HepG2 (cell line): ENCODE measurements around the gene IL22RA1. TPM values are rescaled to one million over a fixed set of nuclear protein-coding genes. Genes with fewer than 3 reads are reported as not detected.

ENCODE experiments used
- ATAC-seq: fragments of 200-7000 bp; cut with Tn5 transposase; 3 replicates; pipeline ENCODE4 v1.9.1; 2020; ENCODE audit warnings: mild to moderate bottlenecking, moderate library complexity
- BruUV-seq: library from RNA; stranded (reverse); fragments of 400-500 nt; replicated peaks from 2 replicates; lab custom pipeline; 2021; lab: Mats Ljungman, UMichigan
- CTCF ChIA-PET: fragments of 300-600 bp; formaldehyde crosslinking; extraction: SDS; loops from one replicate; lab custom pipeline; 2021; ENCODE audit warnings: low total read pairs, inconsistent platforms, low intra/inter-chr PET ratio; lab: Yijun Ruan, JAX
- POLR2A ChIA-PET: fragments of 350-600 bp; sonication (Branson Sonifier 250); formaldehyde crosslinking; loops from one replicate; lab custom pipeline; 2020; ENCODE audit warnings: antibody characterized with exemption, inconsistent platforms; lab: Yijun Ruan, JAX
- DNase-seq: peaks from one replicate; pipeline ENCODE4 v3.0.0-alpha.2; 2015; ENCODE audit warnings: low spot score
- FAIRE-seq: peaks from 3 replicates; lab custom pipeline; 2011; peaks lifted over from hg19 to GRCh38; lab: Jason Lieb, UNC
- H2AFZ ChIP-seq: one replicate; pipeline ENCODE4 v1.6.1; 2011; ENCODE audit warnings: low read length, inconsistent platforms
- H3K27ac ChIP-seq: fragments of 300-600 bp; 3 replicates; pipeline ENCODE4 v1.8.0; 2011; ENCODE audit warnings: mixed run types, mild to moderate bottlenecking, mixed read lengths, low read length, inconsistent platforms; ENCODE audit not compliant: insufficient read depth; ENCODE audit errors: extremely low read length
- H3K27me3 ChIP-seq, 2 experiments: fragments of 200-600 bp in 1 of 2; 2 replicates in 1 of 2; 3 replicates in 1 of 2; pipeline versions ENCODE4 v1.6.0 to v1.8.0; 2011; ENCODE audit warnings: low read length in 2 of 2, mild to moderate bottlenecking in 2 of 2, moderate library complexity in 2 of 2, inconsistent platforms in 1 of 2; ENCODE audit not compliant: insufficient read depth in 2 of 2, control insufficient read depth in 1 of 2
- H3K36me3 ChIP-seq, 2 experiments: fragments of 200-600 bp in 1 of 2; replicated peaks in 1 of 2; 2 replicates in 1 of 2; 3 replicates in 1 of 2; pipeline versions ENCODE4 v1.5.1 to v1.8.0; 2011; ENCODE audit warnings: low read length in 2 of 2, inconsistent platforms in 1 of 2; ENCODE audit not compliant: insufficient read depth in 2 of 2, control insufficient read depth in 1 of 2
- H3K4me1 ChIP-seq: 2 replicates; pipeline ENCODE4 v1.5.1; 2012; ENCODE audit warnings: low read length, inconsistent platforms; ENCODE audit not compliant: insufficient read depth
- H3K4me2 ChIP-seq: 2 replicates; pipeline ENCODE4 v1.6.0; 2011; ENCODE audit warnings: low read depth, low read length, inconsistent platforms
- H3K4me3 ChIP-seq, 3 experiments: fragments of 200-600 bp in 1 of 3; sonication (generic), shearing (Covaris generic) in 1 of 3; replicated peaks in 1 of 3; 2 replicates each; pipeline ENCODE4 v1.5.1; 2011 to 2016; ENCODE audit warnings: low read length in 3 of 3, inconsistent platforms in 2 of 3, low read depth in 2 of 3, mild to moderate bottlenecking in 2 of 3, control low read depth in 1 of 3, mixed read lengths in 1 of 3; ENCODE audit not compliant: insufficient read depth in 1 of 3
- H3K79me2 ChIP-seq: one replicate; pipeline ENCODE4 v1.6.1; 2011; ENCODE audit warnings: low read length, inconsistent platforms; ENCODE audit not compliant: insufficient read depth
- H3K9ac ChIP-seq: 2 replicates; pipeline ENCODE4 v1.6.0; 2011; ENCODE audit warnings: mild to moderate bottlenecking, low read depth, low read length, inconsistent platforms; ENCODE audit not compliant: insufficient read depth
- H3K9me3 ChIP-seq: 2 replicates; pipeline ENCODE4 v1.5.1; 2012; ENCODE audit warnings: mild to moderate bottlenecking, low read length
- H4K20me1 ChIP-seq: 2 replicates; pipeline ENCODE4 v1.6.0; 2011; ENCODE audit warnings: inconsistent platforms, mild to moderate bottlenecking, low read length, moderate library complexity; ENCODE audit not compliant: insufficient read depth
- CBX5 ChIP-seq: sonication (generic); formaldehyde crosslinking; IDR thresholded peaks from 2 replicates; pipeline ENCODE4 v1.4.0; 2020; ENCODE audit warnings: missing genetic modification reagents, borderline replicate concordance
- HNF4G ChIP-seq, 2 experiments: sonication (generic) in 1 of 2; formaldehyde crosslinking in 1 of 2; IDR thresholded peaks; 2 replicates each; pipeline versions ENCODE4 v1.4.0 to v1.6.1; 2011 to 2020; ENCODE audit warnings: borderline replicate concordance in 2 of 2, low read depth in 2 of 2, mild to moderate bottlenecking in 2 of 2, low read length in 1 of 2, missing genetic modification reagents in 1 of 2, moderate library complexity in 1 of 2
- KLF9 ChIP-seq: IDR thresholded peaks from 2 replicates; pipeline ENCODE4 v1.6.1; 2016; ENCODE audit warnings: low read depth
- MAFK ChIP-seq, 2 experiments: IDR thresholded peaks in 1 of 2; conservative IDR thresholded peaks in 1 of 2; 2 replicates each; pipeline ENCODE4 v1.6.1; 2011; ENCODE audit warnings: improper control_type of control experiment in 2 of 2, low read length in 2 of 2
- NFE2L1 ChIP-seq: sonication (generic); formaldehyde crosslinking; IDR thresholded peaks from 2 replicates; pipeline ENCODE4 v1.4.0; 2020; ENCODE audit warnings: missing genetic modification reagents, mild to moderate bottlenecking, borderline replicate concordance
- POGZ ChIP-seq: sonication (generic); formaldehyde crosslinking; IDR thresholded peaks from 2 replicates; pipeline ENCODE4 v1.4.0; 2020; ENCODE audit warnings: mild to moderate bottlenecking, missing genetic modification reagents
- TCF7 ChIP-seq: sonication (generic); IDR thresholded peaks from 2 replicates; pipeline ENCODE4 v1.6.1; 2016; ENCODE audit warnings: antibody characterized with exemption, low read depth
- ZBTB21 ChIP-seq: sonication (generic); formaldehyde crosslinking; IDR thresholded peaks from 2 replicates; pipeline ENCODE4 v1.4.0; 2020; ENCODE audit warnings: missing genetic modification reagents
- ZC3H13 ChIP-seq: sonication (generic); formaldehyde crosslinking; IDR thresholded peaks from 2 replicates; pipeline ENCODE4 v1.8.1; 2023; ENCODE audit warnings: mild to moderate bottlenecking, missing genetic modification reagents, moderate library complexity
- ZNF451 ChIP-seq: sonication (generic); formaldehyde crosslinking; IDR thresholded peaks from 2 replicates; pipeline ENCODE4 v1.5.0; 2020; ENCODE audit warnings: mild to moderate bottlenecking, missing genetic modification reagents
- ZNF709 ChIP-seq: sonication (generic); formaldehyde crosslinking; IDR thresholded peaks from 2 replicates; pipeline ENCODE4 v1.5.0; 2020; ENCODE audit warnings: mild to moderate bottlenecking, missing genetic modification reagents
- ZNF747 ChIP-seq: sonication (generic); formaldehyde crosslinking; IDR thresholded peaks from 2 replicates; pipeline ENCODE4 v1.8.1; 2023; ENCODE audit warnings: missing genetic modification reagents, mild to moderate bottlenecking, borderline replicate concordance
- ZNF766 ChIP-seq: sonication (generic); formaldehyde crosslinking; IDR thresholded peaks from 2 replicates; pipeline ENCODE4 v1.5.0; 2020; ENCODE audit warnings: missing genetic modification reagents, borderline replicate concordance
- WGBS: methylation state at CpG from one replicate; pipeline ENCODE4 v1.1.6; 2017; ENCODE audit warnings: low lambda C conversion rate; 5-methylcytosine and 5-hydroxymethylcytosine counted together
- in situ Hi-C: cut with HindIII; loops from 2 replicates; pipeline ENCODE4 v1.10.0; 2017; ENCODE audit warnings: low pct_unique_long_range_greater_than_20kb; ENCODE audit not compliant: extremely low pct_ligation_motif_present
- intact Hi-C: fragments of 100-400 bp; cut with micrococcal nuclease; formaldehyde crosslinking; loops from one replicate; pipeline ENCODE4 v1.10.0; 2022; ENCODE audit not compliant: unreplicated experiment
- polyA plus RNA-seq, 8 experiments: library from polyadenylated mRNA; depleted of rRNA in 3 of 8; stranded (reverse) in 7 of 8; unstranded in 1 of 8; fragments of >200 nt; fragmentation: Illumina TruSeq in 4 of 8; extraction: Trizol in 4 of 8; gene quantifications; 2 replicates each; pipeline versions ENCODE4 v1.2.1 to v1.2.3, GENCODE V29; 2011 to 2016; ENCODE audit warnings: low read depth in 4 of 8, missing spikeins in 1 of 8, mixed read lengths in 1 of 8; ENCODE audit not compliant: insufficient read depth in 1 of 8
- total RNA-seq, 5 experiments: library from RNA; depleted of rRNA; stranded (reverse); fragments of >200 nt; fragmentation: Illumina TruSeq; extraction: Trizol; gene quantifications; 2 replicates each; pipeline ENCODE4 v1.2.3, GENCODE V29; 2016; ENCODE audit warnings: low read depth in 1 of 5
- TF ChIP-seq, protein P1 (sequence below): sonication (generic); formaldehyde crosslinking; IDR thresholded peaks from 2 replicates; pipeline ENCODE4 v1.5.0; 2020; ENCODE audit warnings: mild to moderate bottlenecking, missing genetic modification reagents
- TF ChIP-seq, protein P2 (sequence below): sonication (generic); formaldehyde crosslinking; IDR thresholded peaks from 2 replicates; pipeline ENCODE4 v1.4.0; 2020; ENCODE audit warnings: missing genetic modification reagents, low read depth, mild to moderate bottlenecking, borderline replicate concordance

Gene IL22RA1
- total and polyA plus RNA-seq, 2 of the 13 experiments (the other 11 are each of a cell fraction or from before 2014, with no cell fraction given) = 4.4 to 10.2 TPM

DNA sequence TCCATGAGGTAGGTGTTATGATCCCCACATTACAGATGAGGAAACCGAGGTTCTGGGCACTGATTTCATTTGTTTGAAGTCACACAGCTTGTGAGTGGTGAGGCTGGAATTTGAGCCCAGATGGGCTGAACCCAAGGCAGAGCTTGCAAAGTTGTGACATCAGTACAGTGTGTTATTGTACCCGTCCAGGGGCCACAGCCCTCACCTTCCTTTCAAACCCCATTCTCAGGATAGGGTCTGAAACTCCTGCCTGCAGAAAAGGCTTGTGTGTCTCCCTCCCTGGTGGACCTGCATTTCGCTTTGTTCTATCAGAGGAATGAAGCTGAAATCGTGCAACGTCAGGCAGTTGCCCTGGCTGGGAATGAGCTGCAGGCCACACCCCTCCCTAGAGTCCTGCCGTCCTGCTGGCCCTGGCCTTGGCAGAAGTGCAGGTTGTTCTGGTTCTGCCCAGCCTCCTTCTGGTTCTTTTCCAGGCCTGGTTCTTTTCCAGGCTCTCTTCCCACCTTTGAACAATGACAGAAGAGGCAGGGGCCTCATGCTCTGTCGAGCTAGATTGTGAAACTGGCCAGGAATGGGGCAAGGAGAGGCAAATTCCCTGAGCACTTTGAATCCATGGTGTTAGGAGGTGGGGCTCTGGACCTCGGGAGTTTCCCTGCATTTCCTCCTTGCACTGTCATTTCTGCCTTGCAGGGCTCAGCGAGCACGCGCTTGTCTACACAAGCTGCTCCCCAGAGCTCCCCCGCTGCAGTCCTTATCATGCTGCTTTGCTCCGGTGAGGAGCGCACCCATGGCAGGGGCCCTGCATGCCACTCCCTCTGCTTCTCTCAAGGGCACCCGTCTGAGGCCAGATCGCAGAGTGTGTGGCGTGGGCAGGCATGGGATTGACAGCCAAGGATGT lies 22.8 kb downstream of the IL22RA1 start:
- DNase-seq = peak; percentile 85
- POLR2A ChIA-PET = interaction anchor here (0.7 to 4.3 kb wide), 9 partner anchors 8 to 167 kb away, joined by 3 to 44 read pairs (median 5); partner anchors contain the start of genes IL22RA1, MYOM3 and SRSF10
- no TSS peak for BruUV-seq
- no peak for TF ChIP-seq POGZ
- 0 out of 2 replicates have a peak, but pooled peaks have one; percentile 33 for TF ChIP-seq KLF9 (CRISPR knock-in tag)
- TF ChIP-seq, protein P1, sequence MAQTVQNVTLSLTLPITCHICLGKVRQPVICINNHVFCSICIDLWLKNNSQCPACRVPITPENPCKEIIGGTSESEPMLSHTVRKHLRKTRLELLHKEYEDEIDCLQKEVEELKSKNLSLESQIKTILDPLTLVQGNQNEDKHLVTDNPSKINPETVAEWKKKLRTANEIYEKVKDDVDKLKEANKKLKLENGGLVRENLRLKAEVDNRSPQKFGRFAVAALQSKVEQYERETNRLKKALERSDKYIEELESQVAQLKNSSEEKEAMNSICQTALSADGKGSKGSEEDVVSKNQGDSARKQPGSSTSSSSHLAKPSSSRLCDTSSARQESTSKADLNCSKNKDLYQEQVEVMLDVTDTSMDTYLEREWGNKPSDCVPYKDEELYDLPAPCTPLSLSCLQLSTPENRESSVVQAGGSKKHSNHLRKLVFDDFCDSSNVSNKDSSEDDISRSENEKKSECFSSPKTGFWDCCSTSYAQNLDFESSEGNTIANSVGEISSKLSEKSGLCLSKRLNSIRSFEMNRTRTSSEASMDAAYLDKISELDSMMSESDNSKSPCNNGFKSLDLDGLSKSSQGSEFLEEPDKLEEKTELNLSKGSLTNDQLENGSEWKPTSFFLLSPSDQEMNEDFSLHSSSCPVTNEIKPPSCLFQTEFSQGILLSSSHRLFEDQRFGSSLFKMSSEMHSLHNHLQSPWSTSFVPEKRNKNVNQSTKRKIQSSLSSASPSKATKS = no peak
- TF ChIP-seq ZBTB21 (CRISPR knock-in tag) = peak; percentile 68
- TF ChIP-seq NFE2L1 (CRISPR knock-in tag) = no peak
- TF ChIP-seq ZNF747 = no peak
- TF ChIP-seq TCF7 = peak; percentile 45; the same call in 1 of the 2 replicates
- TF ChIP-seq HNF4G (IDR thresholded peaks at IDR 0.05; ENCODE audit: borderline replicate concordance, low read depth, low read length) = peak; percentile 77
- TF ChIP-seq HNF4G (CRISPR knock-in tag; IDR thresholded peaks at IDR 0.05; ENCODE audit: borderline replicate concordance, low read depth) = no peak
- no peak for TF ChIP-seq ZNF709 (CRISPR knock-in tag)
- TF ChIP-seq, protein P2, sequence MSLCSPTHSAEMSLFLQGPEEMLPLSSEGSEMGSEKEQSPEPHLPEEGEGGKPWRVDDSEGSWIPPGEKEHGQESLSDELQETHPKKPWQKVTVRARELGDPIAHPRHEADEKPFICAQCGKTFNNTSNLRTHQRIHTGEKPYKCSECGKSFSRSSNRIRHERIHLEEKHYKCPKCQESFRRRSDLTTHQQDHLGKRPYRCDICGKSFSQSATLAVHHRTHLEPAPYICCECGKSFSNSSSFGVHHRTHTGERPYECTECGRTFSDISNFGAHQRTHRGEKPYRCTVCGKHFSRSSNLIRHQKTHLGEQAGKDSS (CRISPR knock-in tag) = 0 out of 2 replicates have a peak, but pooled peaks have one; percentile 65
- TF ChIP-seq ZNF766 (CRISPR knock-in tag) = no peak
- TF ChIP-seq ZC3H13 (CRISPR knock-in tag) = 0 out of 2 replicates have a peak, but pooled peaks have one; percentile 25
- TF ChIP-seq ZNF451 (CRISPR knock-in tag) = no peak
- peak; percentile 51; the same call in 1 of the 2 replicates for TF ChIP-seq CBX5 (CRISPR knock-in tag)
- TF ChIP-seq MAFK (conservative IDR thresholded peaks at IDR 0.05 in 1 of 2, IDR thresholded peaks at IDR 0.05 in 1 of 2; ENCODE audit: low read length in 2 of 2) = no peak

More for the DNA sequence above, 22.8 kb downstream of the IL22RA1 start:
- WGBS = 5% methylated on average over 10 of the region's 17 CpGs
- Histone ChIP-seq H3K4me1 (peaks cover 64% of the 10 kb centered on the region), H3K27ac (peak overlapping the region; percentile 79), H3K27me3 (no peaks in the 10 kb centered on the region), H3K9me3 (no peaks in the 10 kb centered on the region), H3K36me3 (0 out of 5 replicates have a peak, but pooled peaks cover 0 to under 1% of the 10 kb centered on the region in 2 experiments), H3K4me2 (peak overlapping the region; percentile 66), H3K79me2 (no peaks in the 10 kb centered on the region), H3K4me3 (peak overlapping the region in 2 of 3 experiments; percentile 0 to 36; a peak in 3 of 6 replicates), H4K20me1 (no peaks in the 10 kb centered on the region), H3K9ac (peak overlapping the region; percentile 50), H2AFZ (no peak overlapping the region)
- FAIRE-seq (peak; percentile 93), ATAC-seq (peak; percentile 77)
- CTCF ChIA-PET = no interaction called here
- intact Hi-C loops (no loop called here), in situ Hi-C loops (no loop called here)
